Stromal cell of bone marrow (primary cell): ENCODE results near the gene GRM3.

Experiments
- DNase-seq: peaks from one replicate; pipeline ENCODE4 v3.0.0-alpha.2; 2012; ENCODE audit warnings: low read depth

GRM3 gene

DNA sequence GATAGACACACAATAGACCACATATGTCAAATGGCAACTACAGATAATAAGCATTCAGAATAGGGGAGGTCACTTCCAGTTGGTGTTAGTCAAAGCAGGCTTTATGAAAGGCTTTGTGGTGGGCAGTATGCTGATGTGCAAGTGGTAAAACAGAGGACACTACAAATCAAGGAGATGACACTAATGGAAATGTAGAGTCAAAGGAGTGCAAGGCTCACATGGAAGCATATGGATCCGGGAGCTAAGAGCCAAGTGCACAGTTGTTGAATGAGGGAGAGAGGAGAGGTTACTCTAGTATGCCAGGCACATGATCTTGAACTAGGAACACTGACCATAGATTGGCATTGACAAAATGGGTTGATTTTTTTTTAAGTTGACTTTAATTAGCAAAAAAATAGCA is 62.7 kb downstream of the GRM3 start:
- DNase-seq = no peak

DNA sequence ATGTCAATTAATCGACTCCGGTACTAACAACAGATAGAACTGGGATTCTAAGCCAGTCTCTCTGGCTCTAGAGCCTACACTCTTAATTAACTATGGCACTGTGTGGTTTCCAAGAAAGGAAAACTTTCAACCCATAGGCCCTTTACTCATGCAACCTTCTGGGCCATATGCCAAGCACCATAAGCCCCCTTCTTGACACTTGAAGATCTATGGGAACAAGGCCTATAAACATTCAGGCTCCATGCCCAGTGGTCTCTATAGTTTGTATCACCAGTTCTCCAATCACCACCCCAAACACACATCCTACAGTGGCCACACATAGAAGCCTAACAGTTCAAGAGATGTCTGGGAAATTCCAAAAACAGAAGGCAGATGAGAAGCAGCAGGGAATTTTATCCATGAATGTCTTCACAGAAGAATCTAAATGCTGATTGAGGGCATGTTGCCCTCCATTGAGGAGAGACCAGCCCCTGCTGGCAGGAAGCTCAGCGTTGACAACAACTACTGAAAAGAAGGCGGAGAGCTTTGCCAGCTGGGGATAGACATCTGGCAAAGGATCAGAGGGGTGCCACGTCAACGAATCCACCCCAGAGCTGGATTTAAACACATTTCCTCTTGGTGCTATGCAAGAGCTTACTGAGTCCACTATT is 64.4 kb downstream of the GRM3 start:
- DNase-seq = no peak

DNA sequence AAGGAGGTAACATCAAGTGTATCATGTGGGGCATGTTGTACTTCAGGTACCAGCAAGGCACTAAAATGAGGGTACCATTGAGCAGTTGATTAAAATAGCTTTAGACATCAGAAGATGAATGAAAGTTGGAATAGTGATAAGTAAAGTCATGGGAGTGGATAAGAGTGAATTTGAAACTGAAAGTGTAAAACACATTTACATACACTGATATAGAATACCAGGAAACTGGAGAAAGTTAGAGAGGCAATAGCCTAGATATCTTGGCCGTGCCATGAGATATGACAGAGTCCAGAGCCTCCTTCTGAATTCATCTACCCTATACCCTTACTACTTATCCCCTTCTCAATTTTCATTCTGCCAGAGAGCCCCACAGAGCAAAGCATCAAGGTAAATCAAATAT is 76.6 kb downstream of the GRM3 start:
- no peak for DNase-seq

DNA sequence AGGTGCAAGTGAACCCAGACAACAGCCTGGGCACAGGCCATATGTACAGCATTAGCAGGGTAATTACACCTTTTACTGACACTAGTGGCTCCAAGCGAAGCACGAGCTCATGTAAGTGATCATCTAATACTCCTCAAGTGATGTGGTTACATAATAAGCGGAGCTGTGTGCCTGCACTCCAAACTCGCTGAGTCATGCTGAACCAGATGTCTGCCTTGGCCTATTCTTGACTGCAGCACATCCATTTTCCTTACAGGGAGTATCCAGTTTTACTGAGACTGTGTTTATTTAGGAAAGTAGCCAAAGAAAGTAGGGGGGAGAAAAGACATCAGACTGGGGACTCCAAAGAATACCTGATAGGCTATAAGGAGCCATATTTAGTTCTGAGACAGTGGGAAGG is 90.1 kb downstream of the GRM3 start:
- no peak for DNase-seq

DNA sequence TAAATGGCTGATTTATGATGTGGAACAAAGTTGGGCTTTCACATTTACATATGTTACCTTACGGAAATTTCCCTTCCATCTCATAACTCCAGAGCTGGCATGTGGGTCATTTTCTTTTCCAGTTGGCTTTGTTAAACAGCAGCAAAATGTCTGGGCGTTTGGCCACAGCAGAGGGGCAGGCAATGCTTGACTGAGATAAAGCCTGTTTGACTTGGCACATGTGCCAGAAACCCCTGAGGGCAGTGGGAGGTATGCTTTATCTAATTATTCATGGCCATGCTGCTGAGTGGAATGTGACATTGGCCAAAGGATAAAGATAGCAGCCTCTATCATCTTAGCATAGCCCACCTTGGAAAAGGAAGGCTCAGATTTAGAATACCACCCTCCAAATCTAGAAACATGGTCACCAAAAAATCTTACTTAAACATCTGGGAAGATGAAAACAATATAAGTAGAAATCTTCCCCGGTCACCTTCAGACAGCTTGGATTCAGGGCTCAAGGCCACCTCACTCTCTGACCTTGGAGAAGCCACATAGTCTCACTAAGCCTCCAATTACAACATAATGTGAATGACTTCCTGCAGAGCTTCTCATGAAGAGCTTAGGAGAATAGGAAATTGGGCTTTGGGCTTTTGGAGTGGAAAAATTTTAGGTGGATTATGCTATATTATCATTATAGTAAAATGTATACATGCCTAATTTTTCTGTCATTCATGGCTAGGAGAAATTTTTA is 101.5 kb downstream of the GRM3 start:
- no peak for DNase-seq

GRCh38 chr7:86747698-86748097 is 104.0 kb downstream of the GRM3 start:
- DNase-seq = no peak

DNA sequence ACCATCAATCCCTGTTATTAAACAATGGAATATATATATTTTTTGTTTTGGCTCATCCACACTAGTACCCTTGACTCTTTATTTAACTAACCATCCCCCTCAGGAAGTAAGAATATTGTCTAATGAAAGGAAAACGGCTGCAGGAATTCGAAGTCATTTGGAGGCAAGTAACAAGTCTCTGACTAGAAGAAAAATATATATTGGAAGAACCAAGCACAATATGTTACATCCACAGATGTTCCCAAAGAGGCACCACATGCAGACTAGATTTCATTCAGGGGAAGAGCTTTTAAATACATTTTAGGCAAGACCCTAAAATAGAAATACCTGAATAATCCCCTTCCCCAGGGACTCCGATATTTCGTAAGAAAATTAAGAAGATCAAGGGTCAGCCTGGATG is 104.5 kb downstream of the GRM3 start:
- DNase-seq = no peak

GRCh38 chr7:86748843-86749719 is 105.4 kb downstream of the GRM3 start:
- DNase-seq = no peak

DNA sequence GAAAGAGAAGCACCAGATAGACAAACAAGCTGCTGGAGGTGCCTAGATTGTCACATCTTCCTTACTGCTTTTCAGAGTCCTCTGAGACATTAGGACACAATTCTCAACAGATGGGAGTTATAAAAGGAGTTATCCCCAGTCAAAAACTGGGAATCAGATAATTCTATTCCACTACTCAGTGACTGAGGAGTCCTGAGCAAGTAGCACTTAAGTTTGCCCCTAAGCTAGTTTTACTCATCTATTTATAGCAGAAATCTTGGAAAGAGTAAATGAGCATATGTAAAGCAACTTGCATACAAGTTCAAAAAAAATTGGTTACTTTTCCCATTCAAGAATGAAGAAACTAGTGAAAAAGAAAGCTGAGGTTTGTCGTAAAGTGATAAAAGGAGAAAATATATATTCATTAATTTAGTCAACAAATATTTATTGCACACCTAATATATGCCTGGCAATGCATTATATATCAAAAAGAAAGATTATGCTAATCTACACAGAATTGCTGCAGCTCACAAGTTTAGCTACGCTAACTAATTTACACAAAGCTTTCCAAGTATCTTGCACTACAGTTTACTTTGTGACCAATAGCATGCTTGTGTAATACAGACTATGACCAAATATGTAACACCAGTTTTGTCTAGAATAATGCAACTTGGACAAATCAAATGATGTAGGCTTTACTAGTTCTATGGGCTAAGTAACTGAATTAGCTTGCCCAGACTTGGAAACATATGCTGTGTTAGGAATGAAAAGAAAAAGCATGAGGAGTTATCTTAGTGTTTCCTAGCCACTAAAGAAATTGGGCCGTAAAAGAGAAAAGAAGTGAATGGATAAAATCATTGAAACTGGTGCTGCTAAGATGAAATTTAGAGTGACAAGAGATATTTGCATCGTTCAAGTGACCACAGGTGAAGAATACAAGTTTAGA is 106.3 kb downstream of the GRM3 start:
- no peak for DNase-seq

- no peak for DNase-seq
Observed at GRCh38 chr7:86760236-86760635, 116.5 kb downstream of the GRM3 start.

- no peak for DNase-seq
Observed at GRCh38 chr7:86762129-86762528, 118.4 kb downstream of the GRM3 start.

DNA sequence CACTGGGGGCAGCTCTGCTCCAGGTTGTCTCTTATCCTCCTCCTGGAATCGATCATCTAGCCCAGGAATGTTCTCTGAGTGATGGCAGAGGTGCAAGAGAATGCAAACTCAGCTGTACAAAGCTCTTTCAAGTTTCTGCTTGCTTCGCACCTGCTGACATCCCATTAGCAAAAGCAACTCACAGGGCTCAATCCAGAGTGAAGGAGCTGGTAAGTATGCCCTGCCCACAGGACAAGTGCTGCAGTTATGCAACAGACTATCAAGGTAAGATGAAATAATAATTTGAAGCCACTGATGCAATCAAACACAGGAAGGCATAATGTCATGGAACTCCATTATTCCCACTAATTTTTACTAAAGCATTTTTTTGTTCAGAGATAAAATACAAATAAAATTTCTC is 122.2 kb downstream of the GRM3 start:
- DNase-seq = no peak

GRCh38 chr7:86768394-86768793 is 124.7 kb downstream of the GRM3 start:
- DNase-seq = no peak

DNA sequence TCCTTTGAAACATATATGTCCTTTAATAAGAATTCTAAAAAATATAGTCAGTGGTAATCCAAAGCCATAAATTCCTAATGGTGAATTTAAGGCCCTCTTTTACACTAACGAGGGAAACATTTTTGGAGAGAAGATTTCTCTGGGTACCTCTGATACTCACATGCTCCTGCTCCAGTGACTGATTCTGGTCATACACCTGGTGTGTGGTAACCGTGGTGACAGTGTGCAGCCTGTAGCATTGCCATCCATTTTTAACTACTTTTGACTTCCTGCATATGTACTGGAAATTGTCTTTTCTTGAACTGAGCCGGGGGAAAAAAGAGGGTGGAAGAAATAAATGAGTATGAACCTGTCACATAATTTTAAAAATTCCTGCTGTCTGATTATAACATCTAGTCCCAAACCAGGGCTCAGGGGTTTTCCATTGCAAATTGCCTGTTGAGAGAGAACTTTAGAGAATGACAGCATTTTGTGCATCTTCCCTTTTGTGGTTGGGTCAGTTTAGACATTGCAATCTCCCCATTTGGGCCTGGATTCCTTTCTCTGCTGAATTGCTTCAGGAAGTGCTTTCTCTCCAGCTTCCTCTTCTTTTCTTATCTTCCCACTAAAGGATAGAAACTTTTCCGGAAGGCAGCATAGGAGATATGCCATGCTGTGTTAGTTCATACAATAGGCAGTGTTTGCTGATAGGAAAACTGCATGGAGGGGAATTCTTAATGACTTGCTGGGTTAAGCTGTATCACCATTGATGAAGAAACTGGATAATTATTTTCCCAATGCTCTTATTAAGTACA is 125.5 kb downstream of the GRM3 start:
- no peak for DNase-seq

GRCh38 chr7:86773309-86773708 is 129.6 kb downstream of the GRM3 start:
- no peak for DNase-seq

- no peak for DNase-seq
Observed at GRCh38 chr7:86775203-86775602, 131.5 kb downstream of the GRM3 start.

- DNase-seq = no peak
Observed at GRCh38 chr7:86776136-86776535, 132.4 kb downstream of the GRM3 start.

DNA sequence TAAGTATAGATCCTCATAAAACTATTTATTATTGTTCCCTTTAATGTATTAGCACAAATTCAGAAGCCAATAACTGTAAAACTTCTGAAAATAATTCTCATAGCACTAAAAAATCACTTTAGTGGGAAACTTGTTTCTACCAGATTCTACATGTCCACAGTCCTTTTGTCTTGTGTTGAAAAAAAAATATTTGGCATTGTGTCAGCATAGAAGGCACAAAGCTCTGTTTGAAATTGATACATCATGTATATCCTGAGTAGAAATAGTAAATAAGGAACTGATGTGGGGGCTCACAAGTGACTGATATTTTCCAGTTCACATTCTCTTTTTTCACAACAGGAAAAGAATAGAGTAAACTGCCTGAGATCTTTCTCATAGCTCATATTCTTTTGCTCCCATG is 134.6 kb downstream of the GRM3 start:
- no peak for DNase-seq

GRCh38 chr7:86784765-86785164 is 141.1 kb downstream of the GRM3 start:
- DNase-seq = no peak

DNA sequence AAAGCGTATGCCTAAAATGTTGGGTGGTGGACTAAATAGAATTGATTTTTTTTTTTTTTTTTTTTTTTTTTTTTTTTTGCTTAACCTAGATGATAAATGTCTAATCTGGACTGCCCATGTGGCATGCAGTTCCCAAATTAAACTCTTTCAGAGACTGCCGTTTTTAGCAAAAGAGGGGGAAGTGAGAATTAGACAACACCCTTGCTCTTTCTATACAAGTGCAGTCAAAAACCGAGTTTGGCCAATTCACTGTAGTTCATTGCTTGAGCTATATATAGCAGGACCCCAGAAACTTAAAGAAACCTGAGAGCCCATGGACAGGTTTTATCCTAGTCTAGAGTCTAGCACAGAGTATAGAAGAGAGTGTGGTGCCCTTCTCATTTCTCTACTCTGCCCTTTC is 141.9 kb downstream of the GRM3 start:
- no peak for DNase-seq

- no peak for DNase-seq
Observed at GRCh38 chr7:86786376-86786775, 142.7 kb downstream of the GRM3 start.
